K562 (cell line): Measurements from ENCODE around the gene EXOC3L2. TPM values are rescaled to one million over a fixed set of nuclear protein-coding genes. Genes with fewer than 3 reads are reported as not detected.

Source experiments
- CTCFL ChIP-seq: IDR thresholded peaks from 2 replicates; pipeline ENCODE4 v1.6.1; 2011; ENCODE audit warnings: borderline replicate concordance, low read depth, mild to moderate bottlenecking, moderate library complexity, low read length; ENCODE audit not compliant: insufficient read depth, poor library complexity, severe bottlenecking
- GATA2 ChIP-seq: sonication (generic); formaldehyde crosslinking; IDR thresholded peaks from 2 replicates; pipeline ENCODE4 v1.4.0; 2020; ENCODE audit warnings: mild to moderate bottlenecking, missing genetic modification reagents
- MYC ChIP-seq, 2 experiments: fragments of 250-450 bp in 1 of 2; sonication (Bioruptor Pico) in 1 of 2; IDR thresholded peaks; 2 replicates each; pipeline versions ENCODE4 v1.5.1 to v1.6.1; 2012 to 2021; ENCODE audit warnings: low read depth in 2 of 2, borderline replicate concordance in 1 of 2, improper control_type of control experiment in 1 of 2, low read length in 1 of 2, mild to moderate bottlenecking in 1 of 2, moderate library complexity in 1 of 2
- NKRF ChIP-seq: fragments of 450-650 bp; IDR thresholded peaks from 2 replicates; pipeline ENCODE4 v1.6.1; 2016; ENCODE audit warnings: borderline replicate concordance
- NRF1 ChIP-seq, 2 experiments: fragments of 450-650 bp; IDR thresholded peaks in 1 of 2; conservative IDR thresholded peaks in 1 of 2; 2 replicates each; pipeline ENCODE4 v1.6.1; 2014; ENCODE audit warnings: mild to moderate bottlenecking in 2 of 2
- RBFOX2 ChIP-seq: fragments of 200-400 bp; formaldehyde crosslinking; IDR thresholded peaks from 2 replicates; pipeline ENCODE4 v1.6.1; 2017; ENCODE audit warnings: low read depth, mild to moderate bottlenecking, low read length, moderate library complexity
- RBM22 ChIP-seq: fragments of 200-400 bp; formaldehyde crosslinking; IDR thresholded peaks from 2 replicates; pipeline ENCODE4 v1.6.1; 2018; ENCODE audit warnings: low read length, low read depth; ENCODE audit not compliant: poor library complexity, severe bottlenecking
- RFX1 ChIP-seq: fragments of 450-650 bp; IDR thresholded peaks from 2 replicates; pipeline ENCODE4 v1.6.1; 2016; ENCODE audit warnings: mild to moderate bottlenecking, moderate library complexity
- TCF7L2 ChIP-seq: fragments of 150-350 bp; IDR thresholded peaks from 2 replicates; pipeline ENCODE4 v1.6.1; 2016; ENCODE audit warnings: low read depth, mild to moderate bottlenecking, low read length, moderate library complexity
- USF2 ChIP-seq: sonication (generic); formaldehyde crosslinking; IDR thresholded peaks from 2 replicates; pipeline ENCODE4 v1.5.0; 2020; ENCODE audit warnings: missing genetic modification reagents
- ZBTB33 ChIP-seq: sonication (generic); formaldehyde crosslinking; IDR thresholded peaks from 2 replicates; pipeline ENCODE4 v1.8.1; 2023; ENCODE audit warnings: mild to moderate bottlenecking, missing genetic modification reagents
- ZBTB49 ChIP-seq: sonication (generic); formaldehyde crosslinking; IDR thresholded peaks from 2 replicates; pipeline ENCODE4 v1.8.0; 2022; ENCODE audit warnings: missing genetic modification reagents, mild to moderate bottlenecking, borderline replicate concordance
- ZBTB7A ChIP-seq: IDR thresholded peaks from 2 replicates; pipeline ENCODE4 v1.6.1; 2011; ENCODE audit warnings: low read depth, mild to moderate bottlenecking, low read length, moderate library complexity, borderline replicate concordance; ENCODE audit not compliant: control insufficient read depth
- ZNF740 ChIP-seq, 3 experiments: fragments of 200-800 bp in 1 of 3; sonication (Bioruptor generic) in 1 of 3; sonication (generic) in 1 of 3; formaldehyde crosslinking in 1 of 3; IDR thresholded peaks; 2 replicates each; pipeline versions ENCODE4 v1.6.1 to v1.8.0; 2016 to 2022; ENCODE audit warnings: mild to moderate bottlenecking in 2 of 3, missing compliant biosample characterization in 2 of 3, missing genetic modification characterization in 2 of 3, missing genetic modification reagents in 1 of 3
- polyA plus RNA-seq, 8 experiments: library from polyadenylated mRNA; depleted of rRNA in 4 of 8; stranded (reverse) in 5 of 8; unstranded in 3 of 8; fragments of >200 nt; fragmentation: Nextera tagmentation in 2 of 8; fragmentation: Illumina TruSeq in 1 of 8; extraction: Ambion mirVana in 2 of 8; extraction: Trizol in 1 of 8; gene quantifications; 2 replicates each; pipeline versions ENCODE4 v1.2.1 to v1.2.3, GENCODE V29; 2011 to 2014; ENCODE audit warnings: inconsistent platforms in 1 of 8, missing spikeins in 1 of 8
- total RNA-seq, 7 experiments: library from RNA; depleted of rRNA in 6 of 7; stranded (reverse); fragments of >200 nt in 6 of 7; fragmentation: Illumina TruSeq in 2 of 7; extraction: Trizol in 2 of 7; gene quantifications; 2 replicates each; pipeline versions ENCODE4 v1.2.1 to v1.2.3, GENCODE V29; 2011 to 2021; ENCODE audit warnings: low replicate concordance in 1 of 7

The EXOC3L2 gene
- total and polyA plus RNA-seq, 9 of the 15 experiments (the other 6 are each of a cell fraction or from before 2014, with no cell fraction given), result 0.31 to 19.0 (median 2.4) TPM

GRCh38 chr19:45254044-45254531 is 8.9 kb upstream of the EXOC3L2 start (continued):
- TF ChIP-seq CTCFL, result peak; percentile 86
- TF ChIP-seq NRF1 (conservative IDR thresholded peaks at IDR 0.05 in 1 of 2, IDR thresholded peaks at IDR 0.05 in 1 of 2), result no peak
- no peak for TF ChIP-seq NKRF
- TF ChIP-seq RBFOX2, result peak; percentile 31; the same call in 1 of the 2 replicates
- peak; percentile 92 for TF ChIP-seq RFX1
- TF ChIP-seq ZBTB7A, result peak; percentile 85; the same call in 1 of the 2 replicates
- TF ChIP-seq TCF7L2, result no peak
- peak; percentile 96 for TF ChIP-seq ZBTB33 (CRISPR knock-in tag)
- TF ChIP-seq ZBTB49 (CRISPR knock-in tag), result no peak
- TF ChIP-seq USF2, result peak; percentile 70
- peak; percentile 76 for TF ChIP-seq GATA2
- TF ChIP-seq RBM22, result peak; percentile 63
- TF ChIP-seq ZNF740 (CRISPR knock-in tag; IDR thresholded peaks at IDR 0.05), result peak; percentile 95
- TF ChIP-seq ZNF740 (tag; IDR thresholded peaks at IDR 0.05), result peak in 1 of 2 experiments; percentile 75; a peak in 1 of 4 replicates
- TF ChIP-seq MYC (IDR thresholded peaks at IDR 0.05; ENCODE audit: low read depth, low read length), result peak; percentile 69; the same call in 1 of the 2 replicates
- no peak for TF ChIP-seq MYC (CRISPR knock-in tag; IDR thresholded peaks at IDR 0.05; ENCODE audit: borderline replicate concordance, low read depth)
